Caco-2 (cell line): ENCODE data around the gene C2orf49. TPM values are rescaled to one million over a fixed set of nuclear protein-coding genes. Genes with fewer than 3 reads are reported as not detected.

ENCODE experiments used
- BruUV-seq: library from RNA; stranded (reverse); fragments of 400-500 nt; replicated peaks from 2 replicates; lab custom pipeline; 2021; lab: Mats Ljungman, UMichigan
- CTCF ChIA-PET: fragments of 300-600 bp; sonication (Branson Sonifier 250); formaldehyde crosslinking; loops from one replicate; lab custom pipeline; 2022; ENCODE audit warnings: antibody characterized with exemption; lab: Charles Lee
- POLR2A ChIA-PET: fragments of 300-600 bp; sonication (Branson Sonifier 250); formaldehyde crosslinking; loops from one replicate; lab custom pipeline; 2022; ENCODE audit warnings: antibody characterized with exemption; lab: Charles Lee
- DNase-seq, 2 experiments: peaks; one replicate each; pipeline versions ENCODE4 v3.0.0 to v3.0.0-alpha.2; 2020 to 2022
- H3K27me3 ChIP-seq: replicated peaks from 2 replicates; pipeline ENCODE4 v1.6.0; 2011; ENCODE audit warnings: low read length; ENCODE audit not compliant: control insufficient read depth, insufficient read depth
- H3K36me3 ChIP-seq: 2 replicates; pipeline ENCODE4 v1.5.1; 2011; ENCODE audit warnings: low read length; ENCODE audit not compliant: control insufficient read depth, insufficient read depth
- H3K4me1 ChIP-seq: fragments of 250-450 bp; sonication (Bioruptor Pico); 2 replicates; pipeline ENCODE4 v1.5.1; 2020; ENCODE audit warnings: mild to moderate bottlenecking
- H3K4me3 ChIP-seq: 2 replicates; pipeline ENCODE4 v1.5.1; 2011; ENCODE audit warnings: low read depth, mild to moderate bottlenecking, control low read depth, low read length
- H3K9me3 ChIP-seq: fragments of 250-450 bp; sonication (Bioruptor Pico); 2 replicates; pipeline ENCODE4 v1.5.1; 2020; ENCODE audit warnings: mild to moderate bottlenecking, moderate library complexity
- H3K27ac Mint-ChIP-seq: one replicate; pipeline ENCODE4 v1.8.0; 2022; ENCODE audit warnings: mixed read lengths; ENCODE audit not compliant: unreplicated experiment
- H3K27me3 Mint-ChIP-seq: one replicate; pipeline ENCODE4 v1.8.0; 2022; ENCODE audit warnings: mixed read lengths; ENCODE audit not compliant: insufficient read depth, unreplicated experiment
- H3K36me3 Mint-ChIP-seq: one replicate; pipeline ENCODE4 v1.8.0; 2022; ENCODE audit warnings: mild to moderate bottlenecking, mixed read lengths; ENCODE audit not compliant: insufficient read depth, unreplicated experiment
- H3K4me1 Mint-ChIP-seq: one replicate; pipeline ENCODE4 v1.8.0; 2022; ENCODE audit warnings: low read depth, mixed read lengths; ENCODE audit not compliant: unreplicated experiment
- H3K4me3 Mint-ChIP-seq: one replicate; pipeline ENCODE4 v1.8.0; 2022; ENCODE audit warnings: mild to moderate bottlenecking, moderate library complexity, mixed read lengths; ENCODE audit not compliant: unreplicated experiment
- H3K9me3 Mint-ChIP-seq: one replicate; pipeline ENCODE4 v1.8.0; 2022; ENCODE audit warnings: mixed read lengths; ENCODE audit not compliant: unreplicated experiment
- CTCF ChIP-seq, 2 experiments: fragments of 200-600 bp in 1 of 2; IDR thresholded peaks; 1 replicate in 1 of 2; 2 replicates in 1 of 2; pipeline versions ENCODE4 v1.5.1 to v1.8.0; 2011 to 2022; ENCODE audit warnings: antibody characterized with exemption in 1 of 2, control low read depth in 1 of 2, inconsistent platforms in 1 of 2, low read depth in 1 of 2, low read length in 1 of 2, mild to moderate bottlenecking in 1 of 2, moderate library complexity in 1 of 2; ENCODE audit not compliant: insufficient read depth in 1 of 2, severe bottlenecking in 1 of 2, unreplicated experiment in 1 of 2
- intact Hi-C: fragments of 100-400 bp; cut with micrococcal nuclease; formaldehyde crosslinking; loops from one replicate; pipeline ENCODE4 v1.10.0; 2022; ENCODE audit not compliant: unreplicated experiment
- total RNA-seq: library from RNA; stranded (reverse); gene quantifications from 2 replicates; pipeline ENCODE4 v1.2.3, GENCODE V29; 2022

Gene C2orf49
- total RNA-seq, 1 experiment from 2014 or later: 24.8 TPM

GRCh38 chr2:105294844-105295481, 42.4 kb upstream of the C2orf49 start:
- H3K36me3 ChIP-seq: peaks cover 2% of the 10 kb centered on the region; the same call in 1 of the 2 replicates
- BruUV-seq: no TSS peak
- Mint-ChIP-seq H3K27ac (no peak overlapping the region), H3K27me3 (no peaks in the 10 kb centered on the region), H3K36me3 (peaks cover 40% of the 10 kb centered on the region), H3K4me1 (peaks cover 6% of the 10 kb centered on the region), H3K9me3 (no peaks in the 10 kb centered on the region), H3K4me3 (no peak overlapping the region)
- no peak overlapping the region for H3K4me3 ChIP-seq
- DNase-seq: peak; percentile 63 to 69
- POLR2A ChIA-PET: no interaction called here
- CTCF ChIA-PET: interaction anchor here (0.6 to 1.1 kb wide), 6 partner anchors 14 to 180 kb away, joined by 3 to 6 read pairs (median 4); no protein-coding TSS in a partner anchor
- H3K9me3 ChIP-seq: no peaks in the 10 kb centered on the region
- no peaks in the 10 kb centered on the region for H3K27me3 ChIP-seq
- no peaks in the 10 kb centered on the region for H3K4me1 ChIP-seq
- intact Hi-C loops: loop anchor here (1.0 to 2.0 kb wide), 2 partner anchors 50 to 181 kb away; no protein-coding TSS in a partner anchor
- TF ChIP-seq CTCF (IDR thresholded peaks at IDR 0.05; ENCODE audit: insufficient read depth in 1 of 2, low read depth in 1 of 2, low read length in 1 of 2, severe bottlenecking in 1 of 2, unreplicated experiment in 1 of 2): peak; percentile 50 to 71

- BruUV-seq: no TSS peak
These were observed 41.2 kb upstream of the C2orf49 start for GRCh38 chr2:105296017-105296611.

GRCh38 chr2:105297216-105297615, 40.1 kb upstream of the C2orf49 start:
- Histone ChIP-seq H3K36me3 (peaks cover 2% of the 10 kb centered on the region; the same call in 1 of the 2 replicates), H3K27me3 (no peaks in the 10 kb centered on the region), H3K4me1 (no peaks in the 10 kb centered on the region), H3K9me3 (no peaks in the 10 kb centered on the region), H3K4me3 (no peak overlapping the region)
- BruUV-seq: no TSS peak
- Mint-ChIP-seq H3K4me3 (no peak overlapping the region), H3K9me3 (no peaks in the 10 kb centered on the region), H3K36me3 (peaks cover 32% of the 10 kb centered on the region), H3K27me3 (no peaks in the 10 kb centered on the region), H3K4me1 (peaks cover 6% of the 10 kb centered on the region), H3K27ac (no peak overlapping the region)
- ChIA-PET POLR2A (no interaction called here), CTCF (no interaction called here)
- intact Hi-C loops: no loop called here
- DNase-seq: no peak
- TF ChIP-seq CTCF (IDR thresholded peaks at IDR 0.05; ENCODE audit: insufficient read depth in 1 of 2, low read depth in 1 of 2, low read length in 1 of 2, severe bottlenecking in 1 of 2, unreplicated experiment in 1 of 2): no peak

More at GRCh38 chr2:105296017-105296611, 41.2 kb upstream of the C2orf49 start:
- Histone ChIP-seq H3K4me3 (no peak overlapping the region), H3K27me3 (no peaks in the 10 kb centered on the region), H3K9me3 (no peaks in the 10 kb centered on the region), H3K4me1 (no peaks in the 10 kb centered on the region), H3K36me3 (peaks cover 2% of the 10 kb centered on the region; the same call in 1 of the 2 replicates)
- no peak overlapping the region for H3K27ac Mint-ChIP-seq
- ChIA-PET CTCF (no interaction called here), POLR2A (no interaction called here)
- no peak for DNase-seq
- no peaks in the 10 kb centered on the region for H3K9me3 Mint-ChIP-seq
- peaks cover 34% of the 10 kb centered on the region for H3K36me3 Mint-ChIP-seq
- no peak for TF ChIP-seq CTCF (IDR thresholded peaks at IDR 0.05; ENCODE audit: insufficient read depth in 1 of 2, low read depth in 1 of 2, low read length in 1 of 2, severe bottlenecking in 1 of 2, unreplicated experiment in 1 of 2)
- peaks cover 6% of the 10 kb centered on the region for H3K4me1 Mint-ChIP-seq
- no peaks in the 10 kb centered on the region for H3K27me3 Mint-ChIP-seq
- no peak overlapping the region for H3K4me3 Mint-ChIP-seq
- intact Hi-C loops: no loop called here
